ENCODE results near the gene KRT6A.
"Not testable (repeated sequence)": the region's sequence is repeated elsewhere in the genome, so short reads cannot be mapped to it uniquely, and the experiment has no call there.

The KRT6A gene

DNA sequence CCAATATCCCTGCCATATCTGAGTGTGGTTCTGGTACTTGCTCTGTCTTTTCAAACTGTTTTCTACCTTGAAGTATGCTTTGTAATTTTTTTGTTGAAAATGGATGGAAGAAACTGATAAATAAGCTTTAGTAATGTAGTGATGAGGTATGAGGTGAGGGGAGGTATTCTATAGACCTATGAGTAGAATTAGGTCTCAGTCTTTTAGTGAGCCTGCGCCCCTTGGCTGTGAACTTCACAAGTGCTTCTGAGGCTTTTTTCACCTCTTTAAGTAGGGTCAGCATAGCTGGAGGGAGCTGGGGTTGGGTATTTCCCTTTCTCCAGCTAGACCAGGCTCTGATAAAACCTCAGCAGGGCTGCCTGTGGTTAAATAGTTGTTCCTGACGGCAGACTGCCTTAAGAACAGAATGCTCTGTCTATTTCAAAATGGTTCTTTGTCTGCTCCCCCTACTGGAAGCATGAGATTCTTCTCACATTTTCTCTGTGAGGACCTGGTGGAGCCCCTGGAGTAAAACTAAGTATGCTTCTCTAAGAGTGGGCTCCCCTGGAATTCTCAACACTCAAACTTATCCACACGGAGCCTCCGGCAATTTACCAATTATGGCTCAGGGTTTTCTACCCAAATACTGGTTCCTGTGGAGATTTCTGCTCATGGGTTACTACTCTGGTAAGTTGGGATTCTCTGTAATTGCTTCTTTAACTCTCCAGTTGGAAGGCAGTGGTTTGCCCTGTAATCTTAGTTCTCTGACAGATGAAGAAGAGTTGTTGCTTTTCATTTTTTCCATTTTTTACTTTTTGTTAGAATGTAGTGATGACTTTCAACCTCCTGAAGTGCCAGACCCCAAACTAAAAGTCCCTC, 14.0 kb upstream of the KRT6A start:
- no peak for DNase-seq

DNA sequence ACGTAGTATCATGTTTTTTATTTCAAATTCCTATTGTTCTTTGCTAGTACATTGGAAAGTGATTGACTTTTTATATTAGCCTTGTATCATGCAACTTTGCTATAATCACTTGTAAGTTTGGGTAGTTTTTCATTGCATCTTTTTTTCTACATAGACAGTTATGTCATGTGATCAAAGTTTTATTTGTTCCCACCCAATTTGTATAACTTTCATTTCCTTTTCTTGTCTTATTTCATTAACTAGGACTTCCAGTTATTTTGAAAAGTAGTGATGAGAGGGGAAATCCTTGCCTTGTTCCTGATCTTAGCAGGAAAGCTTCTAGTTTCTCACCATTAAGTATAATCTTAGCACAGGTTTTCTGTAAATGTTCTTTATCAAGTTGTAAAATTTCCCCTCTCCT, 9.8 kb upstream of the KRT6A start:
- no peak for DNase-seq

DNA sequence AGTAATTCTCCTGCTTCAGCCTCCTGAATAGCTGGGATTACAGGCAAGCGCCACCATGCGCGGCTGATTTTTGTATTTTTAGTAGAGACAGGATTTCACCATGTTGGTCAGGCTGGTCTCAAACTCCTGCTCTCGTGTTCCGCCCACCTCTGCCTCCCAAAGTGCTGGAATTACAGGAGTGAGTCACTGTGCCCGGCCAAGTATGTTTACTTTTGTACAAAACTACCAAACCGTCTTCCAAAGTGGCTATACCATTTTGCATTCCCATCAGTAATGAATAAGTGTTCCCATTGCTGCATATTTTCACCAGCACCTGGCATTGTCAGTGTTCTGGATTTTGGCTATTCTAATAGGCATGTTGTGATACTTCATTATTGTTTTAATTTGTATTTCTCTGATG, 8.4 kb upstream of the KRT6A start:
- DNase-seq, result no peak

DNA sequence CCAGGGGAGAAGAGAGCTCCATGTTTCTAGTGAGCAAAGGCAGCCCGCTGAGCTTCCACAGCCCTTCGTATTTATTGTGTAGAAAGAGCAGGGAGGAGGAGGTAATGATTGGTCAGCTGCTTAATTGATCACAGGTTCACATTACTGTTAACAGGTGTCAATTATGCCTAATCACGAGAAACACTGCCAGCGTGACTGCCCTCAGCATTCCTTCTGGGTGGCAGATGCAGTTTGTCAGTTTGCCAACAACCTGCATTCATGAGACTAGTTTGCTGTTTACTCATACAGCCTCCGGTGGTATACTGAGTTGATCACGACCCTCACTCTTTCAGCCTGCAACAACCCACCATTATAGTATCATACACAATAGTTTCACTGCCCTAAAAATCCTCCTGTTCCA, 7.5 kb upstream of the KRT6A start:
- not testable (repeated sequence) for DNase-seq

DNA sequence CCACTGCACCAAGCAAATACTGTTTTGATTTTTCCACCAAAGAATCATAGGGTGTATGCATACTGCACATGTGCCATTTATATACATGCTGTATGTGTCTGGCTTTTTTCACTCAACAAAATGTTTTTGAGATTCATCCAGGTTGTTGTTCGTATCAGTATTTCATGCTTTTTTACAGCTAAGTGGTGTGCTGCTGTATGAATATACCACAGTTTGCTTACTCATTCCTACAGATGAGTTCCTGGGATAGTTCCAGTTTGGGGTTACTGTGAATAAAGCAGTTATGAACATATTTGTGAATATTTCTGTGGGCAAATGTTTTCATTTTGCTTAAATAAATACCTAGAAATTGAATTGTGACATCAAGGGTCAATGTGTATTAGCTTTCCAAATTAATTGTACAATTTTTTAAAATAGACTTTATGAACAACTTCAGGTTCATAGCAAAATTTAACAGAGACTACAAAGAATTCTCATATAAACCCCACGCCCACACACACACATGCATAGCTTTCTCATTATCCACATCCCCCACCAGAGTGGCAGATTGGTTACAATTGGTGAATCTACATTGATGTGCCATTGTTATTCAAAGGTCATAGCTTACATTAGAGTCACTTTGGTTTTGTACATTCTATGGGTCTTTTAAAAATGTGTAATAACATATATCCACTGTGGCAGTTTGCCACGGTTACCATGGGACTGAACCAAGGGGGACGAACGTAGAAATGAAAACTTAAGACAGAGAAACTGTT, 6.9 kb upstream of the KRT6A start:
- DNase-seq, result no peak

DNA sequence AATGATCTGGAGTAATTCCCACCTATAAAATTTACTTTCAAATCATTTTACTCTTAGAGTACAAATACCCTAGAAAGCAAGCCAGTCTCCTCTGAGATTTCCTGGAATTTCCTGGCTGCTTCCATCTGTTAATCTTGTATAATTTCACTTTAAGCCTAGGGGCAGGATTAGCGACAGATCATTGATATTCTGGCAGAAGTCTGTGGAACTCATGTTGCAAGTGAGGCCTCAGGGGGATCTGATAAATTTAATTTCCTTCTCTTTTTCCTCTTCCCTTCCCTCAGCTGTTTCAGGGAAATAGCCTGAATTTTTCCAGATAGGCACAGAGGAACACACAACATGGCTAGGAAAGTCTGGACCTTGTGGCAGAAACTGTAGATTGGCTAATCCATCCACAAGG, 5.9 kb upstream of the KRT6A start:
- no peak for DNase-seq

DNA sequence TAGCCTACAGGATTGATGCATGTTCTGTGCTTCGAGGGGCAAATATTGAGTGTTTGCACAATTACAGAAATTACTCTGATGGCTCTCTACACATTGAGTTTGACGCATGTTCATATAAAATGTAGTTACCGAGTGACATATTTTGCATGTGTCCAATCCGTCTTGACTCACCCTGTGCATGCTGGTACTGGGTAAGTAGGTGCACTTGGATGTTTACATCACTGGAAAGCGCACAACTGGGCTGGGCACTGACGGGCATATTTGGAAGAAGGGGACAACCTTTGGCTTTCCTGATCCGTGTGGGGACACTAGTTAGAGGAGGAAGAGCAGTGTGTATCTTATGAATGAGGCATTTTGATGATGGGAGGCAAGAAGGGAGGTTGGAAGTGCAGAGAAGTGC, 4.9 kb upstream of the KRT6A start:
- DNase-seq, result no peak

DNA sequence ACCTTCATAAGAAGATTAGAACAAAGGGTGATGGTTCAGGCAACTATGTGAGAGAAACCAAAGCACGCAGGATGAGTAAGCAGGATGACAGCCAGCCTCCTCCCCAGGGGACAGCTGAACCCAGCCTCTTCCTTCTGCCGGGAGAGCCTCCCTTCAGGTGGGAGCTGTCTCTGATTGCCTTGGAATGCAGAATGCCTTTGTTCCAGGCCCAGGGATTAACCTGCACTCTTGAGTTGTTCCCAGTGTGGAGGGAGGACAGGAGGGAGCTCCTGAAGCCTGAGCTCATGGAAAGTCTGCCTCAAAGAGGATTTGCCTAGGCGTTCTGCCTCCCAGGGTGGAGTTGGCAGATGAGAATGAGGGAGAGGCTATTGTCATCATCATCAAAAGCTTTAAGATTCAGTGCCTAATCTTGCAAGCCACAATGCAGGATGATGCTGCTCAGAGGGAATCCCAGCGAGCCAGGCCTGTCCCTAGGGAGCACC, 3.6 kb upstream of the KRT6A start:
- DNase-seq, result no peak

DNA sequence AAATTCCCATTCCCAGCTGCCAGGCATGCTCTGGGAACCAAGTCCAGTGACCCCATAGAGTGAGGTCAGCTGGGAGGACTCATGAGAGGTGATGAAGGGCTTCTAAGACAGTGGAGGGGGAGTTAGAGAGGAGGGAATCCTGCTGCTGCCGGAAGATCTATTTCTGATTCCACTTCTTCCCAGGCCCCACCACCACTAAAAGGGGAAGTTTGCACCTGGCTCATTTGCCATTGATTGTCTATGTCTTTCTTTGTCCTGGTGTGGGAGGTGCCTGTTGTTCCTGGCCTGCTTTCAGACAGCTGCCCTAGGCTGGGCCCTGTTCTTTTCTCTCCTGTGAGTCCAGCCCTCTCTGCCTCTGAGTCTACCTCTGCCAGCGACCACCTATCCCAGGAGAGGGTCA, 3.0 kb upstream of the KRT6A start:
- no peak for DNase-seq

DNA sequence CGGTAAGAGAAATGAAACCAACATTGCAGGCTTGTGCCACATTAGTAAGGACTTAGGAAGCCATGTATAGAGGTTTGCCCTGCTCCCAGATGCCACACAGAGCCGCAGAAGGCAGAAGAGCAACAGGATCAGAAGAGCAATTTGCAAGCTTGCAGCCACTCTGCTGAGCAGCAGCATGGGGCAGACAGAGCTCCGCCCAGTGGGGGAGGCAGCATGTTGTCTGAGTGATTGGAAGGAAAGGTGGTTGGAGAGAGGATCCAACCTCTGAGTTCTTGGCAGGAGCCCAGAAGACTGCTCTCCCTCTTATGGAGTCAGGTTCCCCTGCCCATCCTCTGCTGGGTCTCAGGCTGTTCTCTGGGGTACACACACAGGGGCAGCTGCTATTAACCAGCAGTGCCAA, 2.3 kb upstream of the KRT6A start:
- peak in 2 of 56 donors; percentile 6 to 12 for DNase-seq

DNA sequence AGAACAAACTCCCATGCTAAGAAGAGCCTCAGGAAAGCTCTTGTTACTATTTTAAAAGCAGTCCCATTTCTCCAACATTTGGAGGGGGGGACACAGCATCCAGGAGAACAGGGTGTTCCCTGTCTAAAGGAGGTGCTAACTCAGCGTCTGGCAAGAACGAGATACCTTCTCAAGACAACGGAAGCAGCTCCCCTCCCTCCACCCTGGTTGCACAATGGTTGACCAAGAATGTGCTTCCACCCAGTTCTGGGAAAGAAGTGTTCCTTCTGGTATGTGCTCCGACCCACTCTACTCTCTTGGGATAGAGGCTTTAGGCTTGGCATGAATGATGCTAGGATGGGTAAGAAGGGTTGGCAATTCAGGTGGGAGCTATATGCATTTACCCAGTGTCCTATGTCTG, 1.5 kb upstream of the KRT6A start:
- no peak for DNase-seq

DNA sequence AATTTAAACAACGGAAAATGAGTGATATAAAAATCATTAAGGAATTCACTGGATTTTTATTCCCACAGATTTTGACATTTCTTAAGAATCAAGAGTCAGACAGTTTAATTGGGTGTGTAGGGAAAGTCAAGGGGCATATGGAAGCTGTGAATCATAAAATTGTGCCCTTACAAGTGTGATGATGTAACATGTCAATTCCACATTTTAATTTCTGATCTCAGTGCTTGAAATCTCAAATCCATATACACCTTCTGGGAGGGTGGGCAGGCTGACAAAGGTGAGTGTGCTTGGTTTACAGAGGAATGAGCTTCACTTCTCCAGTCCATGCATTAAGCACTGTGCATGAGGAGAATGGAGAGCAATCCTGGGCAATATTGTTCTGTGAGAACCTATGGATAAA, 1.0 kb upstream of the KRT6A start:
- DNase-seq, result no peak

DNA sequence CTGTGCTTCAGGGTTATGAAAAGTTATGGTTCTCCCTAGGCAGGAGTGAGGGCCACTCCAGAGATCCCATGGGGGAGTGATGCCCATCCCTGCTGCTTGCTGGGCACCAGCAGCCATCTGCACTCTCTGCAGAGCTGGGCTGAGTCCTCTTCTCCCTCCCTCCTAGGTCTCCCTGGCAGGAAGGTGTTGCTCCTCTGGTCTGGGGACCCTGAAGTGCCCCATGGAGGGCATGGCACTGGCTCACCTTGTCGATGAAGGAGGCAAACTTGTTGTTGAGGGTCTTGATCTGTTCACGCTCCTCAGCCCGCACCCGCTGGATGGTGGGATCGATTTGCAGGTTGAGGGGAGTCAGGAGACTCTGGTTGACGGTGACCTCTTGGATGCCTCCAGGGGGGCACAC, 652 bp downstream of the KRT6A start:
- not testable (repeated sequence) for DNase-seq

DNA sequence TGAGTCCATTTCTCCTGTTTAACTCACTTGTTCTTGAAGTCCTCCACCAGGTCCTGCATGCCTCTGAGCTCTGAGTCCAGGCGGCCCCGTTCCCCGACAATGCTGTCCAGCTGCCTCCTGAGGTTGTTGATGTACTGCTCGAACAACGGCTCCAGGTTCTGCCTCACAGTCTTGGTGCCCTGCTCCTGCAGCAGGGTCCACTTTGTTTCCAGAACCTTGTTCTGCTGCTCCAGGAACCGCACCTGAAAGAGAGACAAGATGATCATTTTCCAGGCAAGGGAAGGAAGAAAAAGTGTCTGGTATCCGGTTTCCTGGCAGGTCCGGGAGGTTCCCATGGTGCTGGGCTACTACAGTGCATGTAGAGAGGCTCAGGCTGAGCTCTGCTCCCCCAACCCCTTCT, 1.6 kb downstream of the KRT6A start:
- not testable (repeated sequence) for DNase-seq

DNA sequence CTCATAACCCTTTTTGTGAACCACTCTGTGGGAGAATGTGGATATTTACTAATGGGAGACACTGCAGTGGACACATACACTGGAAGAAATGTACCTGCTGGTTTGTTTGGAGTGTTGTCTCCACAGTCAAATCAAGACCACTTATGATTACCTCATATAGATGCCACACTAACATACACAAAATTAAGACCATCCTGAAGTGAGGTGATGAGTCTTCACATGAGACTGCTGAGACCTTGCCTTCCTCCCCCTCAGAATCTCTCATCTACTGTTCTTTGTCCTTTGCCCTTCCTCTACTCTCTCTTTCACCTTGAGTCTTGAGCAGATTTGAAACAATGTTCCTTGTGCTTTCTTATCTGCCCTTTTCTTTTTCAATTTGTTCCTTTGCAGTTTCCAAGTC, 4.3 kb downstream of the KRT6A start:
- DNase-seq, result no peak

DNA sequence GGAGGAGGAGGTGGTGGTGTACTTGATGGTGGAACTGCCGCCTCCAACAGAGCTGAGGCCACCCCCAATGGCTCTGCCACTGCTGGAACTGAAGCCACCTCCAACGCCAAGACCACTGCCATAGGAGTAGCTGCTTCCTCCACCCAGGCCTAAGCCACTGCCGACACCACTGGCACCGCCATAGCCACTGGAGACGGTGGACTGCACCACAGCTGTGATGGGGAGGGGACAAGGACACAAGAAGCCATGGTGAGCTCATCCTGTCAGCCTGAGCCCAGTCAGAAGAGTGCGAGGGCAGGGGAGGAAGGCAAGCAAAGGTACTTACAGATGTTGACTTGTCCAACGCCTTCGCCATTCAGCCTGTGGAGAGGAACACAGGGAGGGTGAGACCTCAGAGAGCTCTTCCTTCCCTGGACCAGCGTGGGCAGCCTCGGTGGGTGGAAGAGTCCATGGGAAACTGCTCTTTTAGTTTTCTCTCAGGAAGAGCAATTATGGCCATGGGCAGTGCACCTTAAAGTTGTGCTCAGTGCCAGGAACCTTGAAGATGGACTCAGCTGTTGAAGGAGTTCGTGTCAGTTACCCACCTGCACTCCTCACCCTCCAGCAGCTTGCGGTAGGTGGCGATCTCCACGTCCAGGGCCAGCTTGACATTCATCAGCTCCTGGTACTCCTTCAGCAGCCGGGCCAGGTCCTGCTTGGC, 5.2 kb downstream of the KRT6A start:
- not testable (repeated sequence) for DNase-seq

DNA sequence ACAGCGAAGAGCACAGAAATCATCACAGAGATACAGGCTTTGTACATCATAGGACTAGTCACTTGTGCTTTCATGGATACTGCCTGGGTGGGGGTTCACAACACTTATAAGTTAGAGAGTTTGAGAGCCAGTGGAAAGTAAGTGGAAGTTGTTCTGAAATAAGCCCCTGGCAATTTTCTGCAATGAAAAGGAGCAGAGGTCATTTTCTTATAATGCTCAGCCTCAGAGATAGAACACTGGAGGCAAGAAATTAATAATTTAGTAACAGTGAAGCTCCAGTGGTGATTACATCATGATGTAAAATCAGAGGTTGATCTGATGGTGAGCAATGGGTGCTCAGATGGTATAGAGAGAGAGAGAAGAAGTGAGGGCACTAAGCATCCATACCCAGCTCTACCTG, 5.8 kb downstream of the KRT6A start:
- DNase-seq, result no peak

DNA sequence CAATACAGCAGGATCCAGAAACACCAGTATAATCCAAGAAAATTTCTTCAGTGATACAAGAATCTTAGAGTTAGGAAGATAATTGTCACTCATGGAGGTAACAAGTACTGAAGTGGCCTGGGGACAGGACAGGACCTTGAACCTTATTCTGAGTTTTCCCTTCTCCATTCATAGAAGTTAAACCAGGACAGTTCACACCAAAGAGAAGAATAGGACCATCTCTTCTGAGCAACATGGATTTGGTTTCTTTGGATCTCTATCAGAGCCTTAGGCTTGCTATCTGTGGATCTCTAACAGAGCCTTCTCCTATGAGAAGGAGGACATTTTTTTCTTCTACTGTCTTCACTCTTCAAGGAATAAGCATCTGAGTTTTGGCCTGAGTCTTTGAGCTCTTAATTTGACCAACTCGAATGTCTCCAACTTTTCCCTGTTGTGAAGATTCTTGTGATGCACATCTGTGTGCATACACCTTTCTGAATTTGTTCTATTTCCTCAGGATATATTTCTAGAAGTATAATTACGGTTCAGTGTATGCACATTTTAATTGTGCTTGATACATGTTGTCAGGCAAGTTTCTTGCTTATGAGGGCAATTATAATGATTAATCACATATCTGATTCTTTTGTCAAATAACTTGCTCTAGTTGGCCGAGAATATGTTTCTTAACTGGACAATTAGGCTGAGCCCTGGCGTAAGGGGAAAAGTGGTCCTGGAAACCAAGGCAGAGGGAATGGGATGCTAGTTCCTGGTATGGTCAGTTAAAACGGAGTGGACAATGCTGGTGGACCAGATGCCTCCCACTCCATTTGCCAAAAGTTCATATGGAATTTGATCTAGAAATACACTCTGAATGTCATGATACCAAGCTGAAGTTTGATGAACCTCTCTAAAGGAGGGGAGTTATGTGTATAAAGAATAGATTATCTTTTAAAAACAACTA, 6.6 kb downstream of the KRT6A start:
- DNase-seq, result no peak

DNA sequence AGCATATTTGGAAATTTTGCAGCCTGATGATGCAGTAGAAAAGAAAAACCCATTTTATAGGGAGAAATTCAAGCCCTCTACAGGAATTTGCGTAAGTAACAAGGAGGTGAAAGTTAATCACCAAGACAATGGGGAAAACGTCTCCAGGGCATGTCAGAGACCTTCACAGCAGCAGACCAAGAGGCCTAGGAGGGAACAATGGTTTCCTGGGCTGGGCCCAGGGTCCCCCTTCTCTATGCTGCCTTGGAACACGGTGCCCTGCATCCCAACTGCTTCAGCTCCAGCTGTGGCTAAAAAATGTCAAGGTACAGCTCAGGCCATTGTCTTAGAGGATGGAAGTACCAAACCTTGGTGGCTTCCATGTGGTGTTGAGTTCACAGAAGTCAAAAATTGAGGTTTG, 13.0 kb downstream of the KRT6A start:
- DNase-seq, result no peak

DNA sequence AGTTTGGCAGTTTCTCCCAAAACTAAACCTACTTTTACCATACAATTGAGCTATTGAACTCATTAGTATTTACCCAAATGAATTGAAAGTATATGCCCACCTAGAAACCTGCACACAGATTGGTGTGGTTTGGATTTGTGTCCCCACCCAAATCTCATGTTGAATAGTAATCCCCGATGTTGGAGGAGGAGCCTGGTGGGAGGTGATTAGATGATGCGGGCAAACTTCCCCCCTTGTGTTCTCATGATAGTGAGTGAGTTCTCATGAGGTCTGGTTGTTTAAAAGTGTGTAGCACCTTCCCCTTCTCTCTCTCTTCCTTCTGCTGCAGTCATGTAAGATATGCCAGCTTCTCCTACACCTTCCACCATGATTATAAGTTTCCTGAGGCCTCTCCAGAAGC, 15.4 kb downstream of the KRT6A start:
- no peak for DNase-seq

DNA sequence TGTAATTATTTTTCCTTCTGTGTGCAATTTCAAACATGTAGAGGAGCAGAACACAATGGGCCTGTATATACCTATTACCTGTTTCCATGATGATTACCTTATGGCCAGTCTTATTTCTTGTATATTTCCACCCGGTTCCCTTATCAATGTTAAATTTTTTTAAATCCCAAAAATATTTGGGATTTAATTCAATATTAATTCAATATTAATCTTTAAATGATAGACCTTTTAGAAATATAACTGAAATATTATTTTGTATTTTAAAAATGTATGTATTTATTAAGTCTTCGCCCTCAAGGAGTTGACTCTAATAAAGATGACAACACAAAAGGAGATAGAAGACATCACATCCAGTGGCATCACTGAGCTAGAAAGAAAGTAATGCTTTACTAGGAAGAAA, 18.8 kb downstream of the KRT6A start:
- DNase-seq, result no peak
